Lower lobe of right lung (tissue), 2 donors: ENCODE measurements around the gene ZFR2. TPM values are rescaled to one million over a fixed set of nuclear protein-coding genes. Genes with fewer than 3 reads are reported as not detected.
"Not testable (repeated sequence)": the region's sequence is repeated elsewhere in the genome, so short reads cannot be mapped to it uniquely, and the experiment has no call there.

Experiments
- ATAC-seq, 2 donors: fragments of 200-7000 bp; cut with Tn5 transposase; one replicate each; pipeline ENCODE4 v1.9.1; 2020 to 2022; ENCODE audit warnings: mild to moderate bottlenecking in 2 of 2, moderate library complexity in 2 of 2
- DNase-seq: peaks from one replicate; pipeline ENCODE4 v3.0.0-alpha.2; 2020
- H3K27ac ChIP-seq: fragments of 200-600 bp; one replicate; pipeline ENCODE4 v1.8.0; 2022
- H3K27me3 ChIP-seq: fragments of 200-600 bp; one replicate; pipeline ENCODE4 v1.8.0; 2022; ENCODE audit warnings: low read depth
- H3K36me3 ChIP-seq: fragments of 200-600 bp; one replicate; pipeline ENCODE4 v1.8.0; 2022; ENCODE audit warnings: mild to moderate bottlenecking
- H3K4me1 ChIP-seq: fragments of 200-600 bp; one replicate; pipeline ENCODE4 v1.8.0; 2022
- H3K4me3 ChIP-seq: fragments of 200-600 bp; one replicate; pipeline ENCODE4 v1.8.0; 2022; ENCODE audit warnings: mild to moderate bottlenecking
- H3K9me3 ChIP-seq: fragments of 200-600 bp; one replicate; pipeline ENCODE4 v1.8.0; 2022
- intact Hi-C: fragments of 100-400 bp; cut with DNase I; formaldehyde crosslinking; loops from one replicate; pipeline ENCODE4 v1.11.0; 2022
- total RNA-seq: library from RNA; stranded (reverse); fragmentation: NEBNext Ultra II Directional; extraction: Animal tissue kit (Norgen Biotek cat#: 25700); gene quantifications from one replicate; pipeline ENCODE4 v1.2.1, GENCODE V29; 2021
- TF ChIP-seq, protein P1 (sequence below): fragments of 200-600 bp; IDR thresholded peaks from one replicate; pipeline ENCODE4 v1.8.0; 2022; ENCODE audit warnings: antibody characterized with exemption, mild to moderate bottlenecking
- donor health status: DM: no; HTN: yes; CAD: no; lungs with severe emphysema.

Gene ZFR2
- total RNA-seq, 1 donor from 2014 or later, result 0.41 TPM

- Histone ChIP-seq H3K36me3 (no peaks in the 10 kb centered on the region), H3K27me3 (peaks cover 68% of the 10 kb centered on the region), H3K4me1 (no peaks in the 10 kb centered on the region), H3K27ac (no peak overlapping the region), H3K9me3 (no peaks in the 10 kb centered on the region), H3K4me3 (no peak overlapping the region)
- intact Hi-C loops, result no loop called here
- DNase-seq, result no peak
- ATAC-seq, result no peak
- TF ChIP-seq, protein P1, sequence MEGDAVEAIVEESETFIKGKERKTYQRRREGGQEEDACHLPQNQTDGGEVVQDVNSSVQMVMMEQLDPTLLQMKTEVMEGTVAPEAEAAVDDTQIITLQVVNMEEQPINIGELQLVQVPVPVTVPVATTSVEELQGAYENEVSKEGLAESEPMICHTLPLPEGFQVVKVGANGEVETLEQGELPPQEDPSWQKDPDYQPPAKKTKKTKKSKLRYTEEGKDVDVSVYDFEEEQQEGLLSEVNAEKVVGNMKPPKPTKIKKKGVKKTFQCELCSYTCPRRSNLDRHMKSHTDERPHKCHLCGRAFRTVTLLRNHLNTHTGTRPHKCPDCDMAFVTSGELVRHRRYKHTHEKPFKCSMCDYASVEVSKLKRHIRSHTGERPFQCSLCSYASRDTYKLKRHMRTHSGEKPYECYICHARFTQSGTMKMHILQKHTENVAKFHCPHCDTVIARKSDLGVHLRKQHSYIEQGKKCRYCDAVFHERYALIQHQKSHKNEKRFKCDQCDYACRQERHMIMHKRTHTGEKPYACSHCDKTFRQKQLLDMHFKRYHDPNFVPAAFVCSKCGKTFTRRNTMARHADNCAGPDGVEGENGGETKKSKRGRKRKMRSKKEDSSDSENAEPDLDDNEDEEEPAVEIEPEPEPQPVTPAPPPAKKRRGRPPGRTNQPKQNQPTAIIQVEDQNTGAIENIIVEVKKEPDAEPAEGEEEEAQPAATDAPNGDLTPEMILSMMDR, result no peak
Measured at GRCh38 chr19:3881272-3882040, 12.6 kb upstream of the ZFR2 start.

GRCh38 chr19:3880471-3881271 lies 11.8 kb upstream of the ZFR2 start, which contains the start of gene ATCAY:
Gene ATCAY, plus strand, starts transcription at chr19:3880685. Its CDS starts 5,083 bp downstream, at chr19:3885768.
- no peaks in the 10 kb centered on the region for H3K36me3 ChIP-seq
- no peak within 1 kb of the TSS for H3K4me3 ChIP-seq
- H3K9me3 ChIP-seq, result no peaks in the 10 kb centered on the region
- DNase-seq (no peak), ATAC-seq (no peak)
- peaks cover 71% of the 10 kb centered on the region for H3K27me3 ChIP-seq
- intact Hi-C loops, result no loop called here
- no peak within 1 kb of the TSS for H3K27ac ChIP-seq
- no peaks in the 10 kb centered on the region for H3K4me1 ChIP-seq
- TF ChIP-seq, protein P1, result no peak

- intact Hi-C loops, result no loop called here
- H3K27me3 ChIP-seq, result peaks cover 73% of the 10 kb centered on the region
Measured at GRCh38 chr19:3879656-3880055, 10.8 kb upstream of the ZFR2 start.

GRCh38 chr19:3874695-3875094 lies 5.9 kb upstream of the ZFR2 start:
- H3K27ac ChIP-seq, intact Hi-C loops, ATAC-seq, H3K4me3 ChIP-seq, H3K4me1 ChIP-seq, H3K36me3 ChIP-seq, DNase-seq, H3K9me3 ChIP-seq: not testable (repeated sequence)
- H3K27me3 ChIP-seq, result peaks cover 39% of the 10 kb centered on the region

More at GRCh38 chr19:3879656-3880055, 10.8 kb upstream of the ZFR2 start:
- H3K4me1 ChIP-seq, result no peaks in the 10 kb centered on the region
- TF ChIP-seq, protein P1, result no peak
- no peak overlapping the region for H3K27ac ChIP-seq
- H3K36me3 ChIP-seq, result no peaks in the 10 kb centered on the region
- DNase-seq, result no peak
- H3K4me3 ChIP-seq, result no peak overlapping the region
- no peaks in the 10 kb centered on the region for H3K9me3 ChIP-seq
- ATAC-seq, result no peak

DNA sequence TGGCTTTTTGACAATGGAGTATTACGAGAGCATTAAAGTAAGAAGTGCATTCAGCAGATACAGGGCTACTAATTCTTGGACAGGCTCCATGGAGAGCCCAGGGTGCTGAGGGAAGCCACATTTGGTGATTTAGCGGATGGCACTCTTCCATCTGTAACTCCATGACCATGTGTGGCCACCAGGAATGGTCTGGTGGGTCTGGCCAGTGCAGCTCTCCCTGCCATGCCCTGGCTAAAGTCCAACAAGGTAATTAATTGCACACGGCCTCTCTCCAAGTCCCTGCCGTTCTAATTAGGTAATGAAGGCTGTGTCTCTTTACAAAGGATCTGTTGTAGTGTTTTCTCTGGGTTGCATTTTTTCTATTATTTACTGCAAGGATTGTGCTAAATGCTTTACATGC lies 4.3 kb upstream of the ZFR2 start:
- Histone ChIP-seq H3K4me3 (no peak overlapping the region), H3K9me3 (no peaks in the 10 kb centered on the region), H3K36me3 (no peaks in the 10 kb centered on the region), H3K27me3 (peaks cover 41% of the 10 kb centered on the region), H3K27ac (no peak overlapping the region), H3K4me1 (no peaks in the 10 kb centered on the region)
- intact Hi-C loops, result no loop called here
- TF ChIP-seq, protein P1, result no peak
- DNase-seq, result no peak
- ATAC-seq, result no peak
